GM10248 (cell line): Measurements from ENCODE around the gene CSTB.

ENCODE experiments used
- CTCF ChIA-PET: fragments of 300-600 bp; sonication (Branson Sonifier 250); formaldehyde crosslinking; extraction: SDS; loops from one replicate; lab custom pipeline; 2021; ENCODE audit warnings: antibody characterized with exemption; lab: Yijun Ruan, JAX
- POLR2A ChIA-PET: fragments of 350-650 bp; sonication (Branson Sonifier 250); formaldehyde crosslinking; extraction: SDS; loops from one replicate; lab custom pipeline; 2020; ENCODE audit warnings: antibody characterized with exemption; lab: Yijun Ruan, JAX
- DNase-seq: peaks from one replicate; pipeline ENCODE4 v3.0.0; 2012; ENCODE audit errors: extremely low spot score
- TF ChIP-seq, protein P1 (sequence below): IDR thresholded peaks from 2 replicates; pipeline ENCODE4 v1.5.1; 2012; ENCODE audit warnings: mild to moderate bottlenecking, low read depth; ENCODE audit errors: extremely low read depth, missing control alignments, control extremely low read depth

The CSTB gene

DNA sequence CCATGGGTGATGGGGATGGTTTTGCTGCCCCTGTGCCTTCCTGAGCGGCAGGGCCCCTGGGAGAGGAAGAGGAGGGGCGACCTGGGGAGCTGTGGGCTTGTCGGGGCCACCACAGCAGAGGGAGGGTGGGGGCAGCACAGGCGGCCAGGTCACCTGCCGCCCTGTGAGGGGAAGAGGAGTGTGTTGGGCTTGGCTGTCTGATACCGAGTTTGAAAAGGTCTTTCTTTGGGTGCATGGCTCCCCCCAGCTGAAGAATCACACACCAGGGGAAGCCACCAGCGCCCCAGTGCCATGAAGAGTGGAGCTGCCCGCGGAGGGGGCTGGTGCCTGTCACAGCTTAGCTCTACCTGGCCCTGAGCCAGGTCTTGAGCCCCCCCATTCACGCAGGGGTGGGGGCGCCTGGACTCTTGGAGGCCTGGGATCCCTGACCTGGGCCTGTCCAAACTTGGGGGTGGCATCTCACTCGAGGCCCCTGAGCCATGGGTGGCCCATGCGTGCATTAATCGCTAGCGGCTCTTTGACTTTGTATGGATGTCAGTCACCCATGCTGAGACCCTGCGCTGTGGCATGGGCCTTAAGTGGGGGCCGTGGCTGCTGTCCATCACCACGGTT lies 26.4 kb downstream of the CSTB start:
- no peak for DNase-seq
- POLR2A ChIA-PET, result no interaction called here
- CTCF ChIA-PET, result interaction anchor here (1.2 kb wide), 1 partner anchor 19 kb away, joined by 4 read pairs; no protein-coding TSS in a partner anchor
- TF ChIP-seq, protein P1, sequence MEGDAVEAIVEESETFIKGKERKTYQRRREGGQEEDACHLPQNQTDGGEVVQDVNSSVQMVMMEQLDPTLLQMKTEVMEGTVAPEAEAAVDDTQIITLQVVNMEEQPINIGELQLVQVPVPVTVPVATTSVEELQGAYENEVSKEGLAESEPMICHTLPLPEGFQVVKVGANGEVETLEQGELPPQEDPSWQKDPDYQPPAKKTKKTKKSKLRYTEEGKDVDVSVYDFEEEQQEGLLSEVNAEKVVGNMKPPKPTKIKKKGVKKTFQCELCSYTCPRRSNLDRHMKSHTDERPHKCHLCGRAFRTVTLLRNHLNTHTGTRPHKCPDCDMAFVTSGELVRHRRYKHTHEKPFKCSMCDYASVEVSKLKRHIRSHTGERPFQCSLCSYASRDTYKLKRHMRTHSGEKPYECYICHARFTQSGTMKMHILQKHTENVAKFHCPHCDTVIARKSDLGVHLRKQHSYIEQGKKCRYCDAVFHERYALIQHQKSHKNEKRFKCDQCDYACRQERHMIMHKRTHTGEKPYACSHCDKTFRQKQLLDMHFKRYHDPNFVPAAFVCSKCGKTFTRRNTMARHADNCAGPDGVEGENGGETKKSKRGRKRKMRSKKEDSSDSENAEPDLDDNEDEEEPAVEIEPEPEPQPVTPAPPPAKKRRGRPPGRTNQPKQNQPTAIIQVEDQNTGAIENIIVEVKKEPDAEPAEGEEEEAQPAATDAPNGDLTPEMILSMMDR, result no peak

DNA sequence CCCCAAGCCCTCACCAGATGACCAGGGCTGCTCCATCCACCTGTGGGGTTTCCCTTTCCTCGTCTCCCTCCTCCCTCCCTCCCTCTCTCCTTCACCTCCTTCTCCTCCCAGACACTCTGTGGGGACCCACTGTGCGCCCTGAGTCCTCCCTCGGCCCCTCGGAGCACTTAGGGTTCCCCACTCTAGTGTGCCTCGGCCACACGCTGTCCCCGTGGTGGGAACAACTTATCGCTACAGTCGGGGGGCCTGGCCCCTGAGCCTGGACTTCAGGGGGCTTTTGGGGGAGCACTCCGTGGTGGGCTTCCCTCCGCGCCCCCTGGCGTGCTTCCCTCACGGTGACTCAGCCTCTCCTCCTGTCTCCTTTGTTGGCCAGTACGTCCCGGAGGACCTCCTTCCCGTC lies 27.5 kb downstream of the CSTB start:
- ChIA-PET POLR2A (no interaction called here), CTCF (interaction anchor here (1.2 kb wide), 1 partner anchor 20 kb away, joined by 4 read pairs; no protein-coding TSS in a partner anchor)
- DNase-seq, result no peak
- TF ChIP-seq, protein P1, result no peak

DNA sequence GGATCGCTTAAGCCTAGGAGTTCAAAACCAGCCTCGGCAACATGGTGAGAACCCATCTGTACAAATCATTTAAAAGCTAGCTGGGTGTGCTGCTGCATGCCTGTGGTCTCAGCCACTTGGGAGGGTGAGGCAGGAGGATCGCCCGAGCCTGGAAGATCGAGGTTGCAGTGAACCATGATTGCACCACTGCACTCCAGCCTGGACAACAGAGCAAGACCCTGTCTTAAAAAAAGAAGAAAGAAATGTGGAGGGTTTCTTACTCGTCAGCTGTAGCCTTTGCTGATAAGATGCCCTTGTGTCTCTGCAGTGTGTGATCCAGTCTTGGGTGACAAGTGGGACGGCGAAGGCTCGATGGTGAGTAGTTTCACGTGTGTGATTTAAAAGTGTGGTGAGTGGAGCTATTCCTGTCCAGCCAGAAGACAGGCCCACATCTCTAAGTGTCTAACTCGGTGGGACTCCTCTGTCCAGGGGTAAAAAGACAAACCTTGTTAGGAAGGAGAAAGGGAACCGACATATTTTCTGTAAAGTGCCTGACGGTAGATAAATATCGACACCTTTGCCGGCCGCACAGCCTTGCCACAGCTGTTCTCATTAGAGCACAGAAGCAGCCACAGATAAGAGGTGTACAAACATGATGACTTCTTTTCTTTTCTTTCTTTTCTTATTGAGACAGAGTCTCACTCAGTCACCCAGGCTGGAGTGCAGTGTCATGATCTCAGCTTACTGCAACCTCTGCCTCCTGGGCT lies 30.2 kb downstream of the CSTB start:
- CTCF ChIA-PET, result interaction anchor here (1.5 kb wide), 1 partner anchor 16 kb away, joined by 3 read pairs; no protein-coding TSS in a partner anchor
- no peak for DNase-seq
- POLR2A ChIA-PET, result no interaction called here
- TF ChIP-seq, protein P1, result no peak

DNA sequence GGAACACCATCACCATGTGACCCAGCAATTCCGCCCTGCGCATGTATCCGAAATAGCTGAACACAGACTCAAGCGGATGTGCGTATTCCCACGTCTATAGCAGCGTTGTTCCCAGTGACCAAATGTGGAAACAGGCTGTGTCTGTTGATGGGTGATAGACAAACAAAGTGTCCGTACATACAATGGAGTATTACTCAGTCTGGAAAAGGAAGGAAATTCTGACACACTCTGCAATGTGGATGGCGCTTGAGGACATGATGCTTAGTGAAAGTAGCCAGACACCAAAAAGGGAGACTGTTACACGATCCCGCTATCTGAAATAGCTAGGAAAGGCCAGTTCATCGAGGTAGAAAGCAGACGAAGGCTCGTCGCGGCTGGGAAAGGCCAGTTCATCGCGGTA lies 31.4 kb downstream of the CSTB start:
- ChIA-PET CTCF (no interaction called here), POLR2A (no interaction called here)
- TF ChIP-seq, protein P1, result no peak
- DNase-seq, result no peak

DNA sequence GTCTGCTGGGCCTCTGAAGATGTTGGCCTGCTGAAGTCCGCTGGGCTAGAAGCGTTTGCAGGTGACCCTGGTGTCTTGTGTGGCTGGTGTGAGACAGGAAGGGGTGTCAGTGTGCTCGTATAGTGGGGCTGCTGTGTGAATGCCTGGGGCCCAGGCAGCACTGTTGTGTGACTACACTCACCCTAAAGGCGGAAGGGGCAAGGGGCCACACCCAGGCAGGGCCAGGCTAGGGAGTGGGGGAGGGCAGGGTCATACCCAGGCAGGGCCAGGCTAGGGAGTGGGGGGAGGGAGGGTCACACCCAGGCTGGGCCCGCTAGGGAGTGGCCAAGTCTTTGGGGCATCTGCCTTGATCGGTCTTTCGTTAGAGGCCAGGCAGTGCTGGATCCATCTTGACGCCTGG lies 32.2 kb downstream of the CSTB start:
- ChIA-PET CTCF (no interaction called here), POLR2A (no interaction called here)
- TF ChIP-seq, protein P1, result no peak
- DNase-seq, result no peak

DNA sequence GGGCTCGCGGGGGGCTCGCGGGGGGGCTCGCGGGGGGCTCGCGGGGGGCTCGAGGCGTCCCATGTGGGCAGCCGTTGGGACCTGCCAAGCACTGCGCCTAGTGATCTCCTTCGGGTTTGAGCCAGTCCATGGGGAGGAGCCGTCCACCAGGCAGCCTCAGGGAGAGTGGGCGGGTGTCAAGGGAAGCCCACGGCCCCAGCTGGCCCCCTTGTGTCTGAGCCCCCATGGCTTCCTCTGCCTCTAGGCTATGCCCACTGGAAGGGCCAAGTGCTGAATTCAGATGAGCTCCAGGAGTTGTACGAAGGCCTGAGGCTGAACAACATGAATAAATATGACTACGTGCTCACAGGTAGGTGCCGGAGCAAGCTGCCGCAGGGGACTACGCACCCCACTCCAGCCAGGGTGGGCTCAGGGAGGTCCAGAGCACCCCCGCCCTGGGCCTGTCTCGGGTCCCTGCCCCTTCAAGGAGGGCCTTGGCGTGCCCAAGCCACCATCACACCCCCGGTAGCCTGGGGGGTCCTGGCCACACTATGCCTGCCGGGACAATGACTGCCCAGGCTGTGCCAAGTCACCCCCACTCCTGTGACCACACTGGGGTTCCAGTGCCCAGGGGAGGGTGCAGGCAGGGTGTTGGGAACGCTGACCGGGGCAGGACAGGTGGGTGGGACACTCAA lies 34.5 kb downstream of the CSTB start:
- CTCF ChIA-PET, result interaction anchor here (1.0 to 1.7 kb wide), 4 partner anchors 14 to 243 kb away, joined by 3 to 5 read pairs (median 3); partner anchors contain the start of gene RRP1
- TF ChIP-seq, protein P1, result no peak
- DNase-seq, result no peak
- POLR2A ChIA-PET, result no interaction called here
